Vagina (tissue), 2 donors: ENCODE data around the gene TARS1. TPM values are rescaled to one million over a fixed set of nuclear protein-coding genes. Genes with fewer than 3 reads are reported as not detected.

Experiments used
- DNase-seq, 2 donors: peaks; one replicate each; pipeline ENCODE4 v3.0.0-alpha.2; 2017; ENCODE audit errors: extremely low spot score in 2 of 2
- H3K27ac ChIP-seq: fragments of 200-600 bp; sonication (generic); one replicate; pipeline ENCODE4 v1.5.1; 2019
- H3K27me3 ChIP-seq: fragments of 200-600 bp; sonication (generic); one replicate; pipeline ENCODE4 v1.5.1; 2019
- H3K36me3 ChIP-seq, 2 donors: fragments of 200-600 bp; sonication (generic); one replicate each; pipeline ENCODE4 v1.5.1; 2017 to 2019
- H3K4me1 ChIP-seq: fragments of 200-600 bp; sonication (generic); one replicate; pipeline ENCODE4 v1.5.1; 2019
- H3K4me3 ChIP-seq, 2 donors: fragments of 200-600 bp; sonication (generic); 1 replicate in 1 of 2; 2 replicates in 1 of 2; pipeline ENCODE4 v1.5.1; 2016 to 2019
- H3K9me3 ChIP-seq: fragments of 200-600 bp; sonication (generic); one replicate; pipeline ENCODE4 v1.5.1; 2019
- POLR2A ChIP-seq, 2 donors: fragments of 450-650 bp; IDR thresholded peaks; one replicate each; pipeline ENCODE4 v1.6.1; 2017; ENCODE audit warnings: antibody characterized with exemption in 2 of 2, mild to moderate bottlenecking in 2 of 2, moderate library complexity in 2 of 2
- POLR2AphosphoS5 ChIP-seq, 2 donors: sonication (generic); formaldehyde crosslinking; IDR thresholded peaks; one replicate each; pipeline ENCODE4 v1.9.0; 2017; ENCODE audit warnings: antibody characterized with exemption in 2 of 2, mild to moderate bottlenecking in 2 of 2, low read depth in 1 of 2; ENCODE audit not compliant: insufficient read depth in 1 of 2
- intact Hi-C: fragments of 100-400 bp; cut with DNase I; formaldehyde crosslinking; loops from one replicate; pipeline ENCODE4 v1.15.1; 2023
- total RNA-seq: library from RNA; depleted of rRNA; stranded (reverse); fragments of >200 nt; gene quantifications from one replicate; pipeline ENCODE4 v1.2.3, GENCODE V29; 2016
- TF ChIP-seq, protein P1 (sequence below), 3 experiments: fragments of 450-650 bp in 2 of 3; fragments of 200-600 bp in 1 of 3; sonication (generic) in 1 of 3; IDR thresholded peaks; one replicate each; pipeline ENCODE4 v1.5.1; 2017 to 2019; ENCODE audit warnings: antibody characterized with exemption in 3 of 3, mild to moderate bottlenecking in 2 of 3, moderate library complexity in 2 of 3

The TARS1 gene
- total RNA-seq, 1 donor from 2014 or later: 44.4 TPM

- intact Hi-C loops: no loop called here
Measured at GRCh38 chr5:33403187-33403586, 37.6 kb upstream of the TARS1 start.

GRCh38 chr5:33408816-33409215 lies 31.9 kb upstream of the TARS1 start:
- Histone ChIP-seq H3K9me3 (no peaks in the 10 kb centered on the region), H3K4me1 (no peaks in the 10 kb centered on the region), H3K4me3 (no peak overlapping the region), H3K27me3 (no peaks in the 10 kb centered on the region), H3K36me3 (no peaks in the 10 kb centered on the region), H3K27ac (peak overlapping the region; percentile 3)
- intact Hi-C loops: no loop called here
- DNase-seq: no peak
- TF ChIP-seq POLR2AphosphoS5 (IDR thresholded peaks at IDR 0.05; ENCODE audit: insufficient read depth in 1 of 2, low read depth in 1 of 2) (no peak), POLR2A (IDR thresholded peaks at IDR 0.05) (no peak)
- TF ChIP-seq, protein P1, sequence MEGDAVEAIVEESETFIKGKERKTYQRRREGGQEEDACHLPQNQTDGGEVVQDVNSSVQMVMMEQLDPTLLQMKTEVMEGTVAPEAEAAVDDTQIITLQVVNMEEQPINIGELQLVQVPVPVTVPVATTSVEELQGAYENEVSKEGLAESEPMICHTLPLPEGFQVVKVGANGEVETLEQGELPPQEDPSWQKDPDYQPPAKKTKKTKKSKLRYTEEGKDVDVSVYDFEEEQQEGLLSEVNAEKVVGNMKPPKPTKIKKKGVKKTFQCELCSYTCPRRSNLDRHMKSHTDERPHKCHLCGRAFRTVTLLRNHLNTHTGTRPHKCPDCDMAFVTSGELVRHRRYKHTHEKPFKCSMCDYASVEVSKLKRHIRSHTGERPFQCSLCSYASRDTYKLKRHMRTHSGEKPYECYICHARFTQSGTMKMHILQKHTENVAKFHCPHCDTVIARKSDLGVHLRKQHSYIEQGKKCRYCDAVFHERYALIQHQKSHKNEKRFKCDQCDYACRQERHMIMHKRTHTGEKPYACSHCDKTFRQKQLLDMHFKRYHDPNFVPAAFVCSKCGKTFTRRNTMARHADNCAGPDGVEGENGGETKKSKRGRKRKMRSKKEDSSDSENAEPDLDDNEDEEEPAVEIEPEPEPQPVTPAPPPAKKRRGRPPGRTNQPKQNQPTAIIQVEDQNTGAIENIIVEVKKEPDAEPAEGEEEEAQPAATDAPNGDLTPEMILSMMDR (IDR thresholded peaks at IDR 0.05): no peak

More at GRCh38 chr5:33403187-33403586, 37.6 kb upstream of the TARS1 start:
- no peaks in the 10 kb centered on the region for H3K27me3 ChIP-seq
- H3K4me1 ChIP-seq: no peaks in the 10 kb centered on the region
- H3K4me3 ChIP-seq: no peak overlapping the region
- H3K36me3 ChIP-seq: no peaks in the 10 kb centered on the region
- no peak for TF ChIP-seq POLR2AphosphoS5 (IDR thresholded peaks at IDR 0.05; ENCODE audit: insufficient read depth in 1 of 2, low read depth in 1 of 2)
- TF ChIP-seq, protein P1 (IDR thresholded peaks at IDR 0.05): no peak
- no peak overlapping the region for H3K27ac ChIP-seq
- no peak for DNase-seq
- H3K9me3 ChIP-seq: no peaks in the 10 kb centered on the region

- intact Hi-C loops: loop anchor here (10.0 kb wide), 1 partner anchor 695 kb away; the partner anchor contains the start of gene NPR3
- no peak overlapping the region for H3K4me3 ChIP-seq
- no peaks in the 10 kb centered on the region for H3K4me1 ChIP-seq
- TF ChIP-seq POLR2A (IDR thresholded peaks at IDR 0.05): no peak
- TF ChIP-seq POLR2AphosphoS5 (IDR thresholded peaks at IDR 0.05; ENCODE audit: insufficient read depth in 1 of 2, low read depth in 1 of 2): no peak
- TF ChIP-seq, protein P1 (IDR thresholded peaks at IDR 0.05): no peak
- no peaks in the 10 kb centered on the region for H3K27me3 ChIP-seq
- no peak for DNase-seq
- peak overlapping the region; percentile 3 for H3K27ac ChIP-seq
- H3K9me3 ChIP-seq: no peaks in the 10 kb centered on the region
- no peaks in the 10 kb centered on the region for H3K36me3 ChIP-seq
Measured at GRCh38 chr5:33409435-33410170, 31.2 kb upstream of the TARS1 start.

DNA sequence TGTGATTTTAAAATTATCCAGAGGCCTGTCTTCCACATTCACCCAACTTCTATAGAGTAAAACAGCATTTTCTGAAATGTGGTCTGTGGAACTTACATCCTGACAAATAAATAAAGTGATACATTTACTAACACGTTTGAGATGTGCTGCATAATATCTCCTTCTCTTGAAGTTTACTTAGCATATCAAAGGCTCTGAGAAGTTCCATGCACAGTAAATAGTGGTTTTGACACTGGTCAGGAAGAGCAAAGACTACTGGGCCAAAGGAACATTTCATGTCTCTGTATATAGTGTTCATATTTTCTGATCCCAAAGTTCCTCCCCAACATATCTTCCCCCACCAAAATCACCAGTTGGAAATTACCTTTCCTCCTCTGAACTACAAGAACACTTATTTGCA lies 30.5 kb upstream of the TARS1 start:
- intact Hi-C loops: loop anchor here (10.0 kb wide), 1 partner anchor 695 kb away; the partner anchor contains the start of gene NPR3
- Histone ChIP-seq H3K27ac (no peak overlapping the region), H3K27me3 (no peaks in the 10 kb centered on the region)

More for the DNA sequence above, 30.5 kb upstream of the TARS1 start:
- no peak for DNase-seq
- Histone ChIP-seq H3K4me3 (no peak overlapping the region), H3K9me3 (no peaks in the 10 kb centered on the region), H3K4me1 (no peaks in the 10 kb centered on the region), H3K36me3 (no peaks in the 10 kb centered on the region)
- no peak for TF ChIP-seq POLR2A (IDR thresholded peaks at IDR 0.05)
- TF ChIP-seq POLR2AphosphoS5 (IDR thresholded peaks at IDR 0.05; ENCODE audit: insufficient read depth in 1 of 2, low read depth in 1 of 2): no peak
- TF ChIP-seq, protein P1 (IDR thresholded peaks at IDR 0.05): no peak
